ENCODE results near the gene AMZ2.

GRCh38 chr17:68231541-68231940 is 16.3 kb upstream of the AMZ2 start:
- no peak for TF ChIP-seq CTCF (IDR thresholded peaks at IDR 0.05)
- TF ChIP-seq POLR2AphosphoS5 (IDR thresholded peaks at IDR 0.05; ENCODE audit: low read depth, low read length) = no peak
